Lower leg skin (tissue), 4 donors: ENCODE data around the gene CDH22. TPM values are rescaled to one million over a fixed set of nuclear protein-coding genes. Genes with fewer than 3 reads are reported as not detected.

ENCODE experiments used
- DNase-seq, 2 donors: peaks; one replicate each; pipeline ENCODE4 v3.0.0-alpha.2; 2019; ENCODE audit warnings: low spot score in 2 of 2
- H3K4me3 ChIP-seq: fragments of 200-600 bp; sonication (generic); 2 replicates; pipeline ENCODE4 v1.5.1; 2017; ENCODE audit warnings: mild to moderate bottlenecking, low read depth; ENCODE audit not compliant: poor library complexity, severe bottlenecking
- CTCF ChIP-seq, 3 donors: fragments of 450-650 bp; IDR thresholded peaks; one replicate each; pipeline ENCODE4 v1.5.1; 2016; ENCODE audit warnings: antibody characterized with exemption in 3 of 3, mild to moderate bottlenecking in 3 of 3, moderate library complexity in 2 of 3
- POLR2A ChIP-seq, 2 donors: fragments of 450-650 bp; IDR thresholded peaks; one replicate each; pipeline ENCODE4 v1.6.1; 2016 to 2017; ENCODE audit warnings: antibody characterized with exemption in 2 of 2, mild to moderate bottlenecking in 1 of 2, moderate library complexity in 1 of 2
- WGBS, 2 donors: methylation state at CpG; one replicate each; pipeline ENCODE4 v1.1.5; 2018; 5-methylcytosine and 5-hydroxymethylcytosine counted together
- intact Hi-C: fragments of 100-400 bp; cut with DNase I; formaldehyde crosslinking; loops from one replicate; pipeline ENCODE4 v1.15.0; 2023; ENCODE audit warnings: low total_unique reads
- total RNA-seq, 4 donors: library from RNA; depleted of rRNA; stranded (reverse); fragments of >200 nt; gene quantifications; one replicate each; pipeline ENCODE4 v1.1.0, GENCODE V29; 2016

Gene CDH22
- total RNA-seq, 4 donors from 2014 or later = 1.6 to 3.0 (median 2.0) TPM

DNA sequence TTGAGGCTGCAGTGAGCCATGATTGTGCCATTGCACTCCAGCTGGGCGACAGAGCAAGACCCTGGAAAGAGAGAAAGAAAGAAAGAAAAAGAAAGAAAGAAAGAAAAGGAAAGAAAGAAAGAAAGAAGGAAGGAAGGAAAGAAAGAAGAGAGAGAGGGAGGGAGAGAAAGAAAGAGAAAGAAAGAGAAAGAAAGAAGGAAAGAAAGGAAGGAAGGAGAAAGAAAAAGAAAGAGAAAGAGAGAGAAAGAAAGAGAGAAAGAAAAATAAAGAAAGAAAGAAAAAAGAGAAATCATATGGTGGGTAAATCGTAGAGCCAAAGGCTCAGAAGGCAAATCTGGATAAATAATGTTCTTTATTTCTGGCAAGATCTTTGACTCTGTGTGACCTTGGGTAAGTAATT is 136.8 kb downstream of the CDH22 start:
- H3K4me3 ChIP-seq = no peak overlapping the region
- intact Hi-C loops = no loop called here
- 82% methylated on average over 2 of the region's 2 CpGs for WGBS, 2 donors
- no peak for DNase-seq
- TF ChIP-seq POLR2A (IDR thresholded peaks at IDR 0.05) (no peak), CTCF (IDR thresholded peaks at IDR 0.05) (no peak)

- 35 to 47% methylated on average over 13 of the region's 13 CpGs for WGBS, 2 donors
- DNase-seq = peak in 1 of 2 donors; percentile 36
- H3K4me3 ChIP-seq = no peak overlapping the region
- intact Hi-C loops = no loop called here
- TF ChIP-seq POLR2A (IDR thresholded peaks at IDR 0.05) (no peak), CTCF (IDR thresholded peaks at IDR 0.05) (no peak)
These were observed 138.8 kb downstream of the CDH22 start for GRCh38 chr20:46169245-46170171.

- intact Hi-C loops = no loop called here
- no peak for TF ChIP-seq POLR2A (IDR thresholded peaks at IDR 0.05)
- TF ChIP-seq CTCF (IDR thresholded peaks at IDR 0.05) = no peak
- 49 to 58% methylated on average over 8 of the region's 8 CpGs for WGBS, 2 donors
- DNase-seq = no peak
- H3K4me3 ChIP-seq = no peak overlapping the region
These were observed 139.9 kb downstream of the CDH22 start for GRCh38 chr20:46168438-46168837.

- TF ChIP-seq POLR2A (IDR thresholded peaks at IDR 0.05) (no peak), CTCF (IDR thresholded peaks at IDR 0.05) (no peak)
- DNase-seq = no peak
- intact Hi-C loops = no loop called here
- no peak overlapping the region for H3K4me3 ChIP-seq
These were observed 141.2 kb downstream of the CDH22 start for GRCh38 chr20:46167080-46167479.

GRCh38 chr20:46164254-46164653 is 144.0 kb downstream of the CDH22 start:
- TF ChIP-seq CTCF (IDR thresholded peaks at IDR 0.05) = no peak
- no peak for TF ChIP-seq POLR2A (IDR thresholded peaks at IDR 0.05)
- intact Hi-C loops = no loop called here
- DNase-seq = no peak
- H3K4me3 ChIP-seq = no peak overlapping the region
- WGBS, 2 donors = 60 to 72% methylated on average over 6 to 7 of the region's 7 CpGs
